T-cell (primary cell): ENCODE measurements around the gene SDK2. TPM values are rescaled to one million over a fixed set of nuclear protein-coding genes. Genes with fewer than 3 reads are reported as not detected.

Experiments used
- ATAC-seq, 4 experiments: fragments of 200-7000 bp in 3 of 4; fragments of 150-1000 bp in 1 of 4; cut with Tn5 transposase; replicated peaks in 1 of 4; 1 replicate in 3 of 4; 2 replicates in 1 of 4; pipeline ENCODE4 v1.10.0; 2021; ENCODE audit warnings: moderate library complexity in 3 of 4, mild to moderate bottlenecking in 2 of 4, moderate number of reproducible peaks in 1 of 4
- CTCF ChIA-PET, 2 donors: fragments of 300-600 bp; sonication (Branson Sonifier 250); formaldehyde crosslinking; loops; one replicate each; lab custom pipeline; 2022; ENCODE audit warnings: antibody characterized with exemption in 2 of 2; lab: Charles Lee
- POLR2A ChIA-PET, 2 donors: fragments of 300-600 bp; sonication (Branson Sonifier 250); formaldehyde crosslinking; loops; one replicate each; lab custom pipeline; 2022; ENCODE audit warnings: antibody characterized with exemption in 2 of 2; lab: Charles Lee
- DNase-seq, 35 experiments: peaks; one replicate each; pipeline versions ENCODE4 v3.0.0 to v3.0.0-alpha.2; 2013 to 2023
- H3K27ac ChIP-seq: one replicate; pipeline ENCODE4 v1.5.1; 2013; ENCODE audit warnings: low read length
- H3K27me3 ChIP-seq, 2 experiments: replicated peaks in 1 of 2; 1 replicate in 1 of 2; 2 replicates in 1 of 2; pipeline versions ENCODE4 v1.6.1 to v1.7.0; 2013; ENCODE audit warnings: low read length in 1 of 2, mixed read lengths in 1 of 2; ENCODE audit not compliant: control insufficient read depth in 2 of 2, insufficient read depth in 2 of 2; ENCODE audit errors: extremely low read depth in 1 of 2
- H3K36me3 ChIP-seq, 2 donors: 1 replicate in 1 of 2; 2 replicates in 1 of 2; pipeline versions ENCODE4 v1.6.1 to v1.7.0; 2013; ENCODE audit warnings: low read length in 1 of 2; ENCODE audit not compliant: control insufficient read depth in 2 of 2, insufficient read depth in 1 of 2; ENCODE audit errors: extremely low read depth in 1 of 2
- H3K4me1 ChIP-seq, 2 experiments: 1 replicate in 1 of 2; 2 replicates in 1 of 2; pipeline versions ENCODE4 v1.6.1 to v1.7.0; 2013; ENCODE audit warnings: low read length in 2 of 2, mixed read lengths in 1 of 2; ENCODE audit not compliant: insufficient read depth in 2 of 2, control insufficient read depth in 1 of 2; ENCODE audit errors: extremely low read depth in 1 of 2
- H3K4me3 ChIP-seq, 2 donors: 1 replicate in 1 of 2; 2 replicates in 1 of 2; pipeline versions ENCODE4 v1.5.1 to v1.7.0; 2013; ENCODE audit warnings: mild to moderate bottlenecking in 2 of 2, low read length in 1 of 2, moderate library complexity in 1 of 2; ENCODE audit not compliant: control insufficient read depth in 1 of 2; ENCODE audit errors: extremely low read depth in 1 of 2
- H3K9me3 ChIP-seq: 2 replicates; pipeline ENCODE4 v1.7.0; 2013
- H3K27ac Mint-ChIP-seq, 2 donors: one replicate each; pipeline ENCODE4 v1.8.0; 2020 to 2021; ENCODE audit warnings: mild to moderate bottlenecking in 2 of 2, mixed read lengths in 2 of 2
- H3K27me3 Mint-ChIP-seq, 2 donors: one replicate each; pipeline ENCODE4 v1.8.0; 2021 to 2022; ENCODE audit warnings: mixed read lengths in 2 of 2
- H3K36me3 Mint-ChIP-seq: one replicate; pipeline ENCODE4 v1.8.0; 2021; ENCODE audit warnings: mixed read lengths
- H3K4me1 Mint-ChIP-seq, 3 donors: one replicate each; pipeline ENCODE4 v1.8.0; 2020 to 2022; ENCODE audit warnings: mixed read lengths in 3 of 3, mild to moderate bottlenecking in 1 of 3
- H3K4me3 Mint-ChIP-seq, 3 donors: one replicate each; pipeline ENCODE4 v1.8.0; 2020 to 2022; ENCODE audit warnings: mild to moderate bottlenecking in 3 of 3, mixed read lengths in 3 of 3, moderate library complexity in 3 of 3
- H3K9me3 Mint-ChIP-seq, 3 donors: one replicate each; pipeline ENCODE4 v1.8.0; 2020 to 2022; ENCODE audit warnings: mixed read lengths in 3 of 3
- WGBS: methylation state at CpG from one replicate; pipeline ENCODE4 v1.1.5; 2013; ENCODE audit warnings: missing lambda C conversion rate; ENCODE audit not compliant: insufficient coverage; 5-methylcytosine and 5-hydroxymethylcytosine counted together
- total RNA-seq, 35 experiments: library from RNA in 6 of 35; stranded (reverse) in 6 of 35; fragments of 120-200 nt in 1 of 35; gene quantifications; one replicate each; pipeline versions ENCODE4 v1.2.1 to v1.2.4 and lab custom pipeline; 2013 to 2026

SDK2 gene
- total RNA-seq, 5 donors from 2014 or later (not counting 1 experiment from before 2014, with no cell fraction given) = 2.9 to 8.3 (median 4.8) TPM

- DNase-seq (no peak), ATAC-seq (no peak)
- Histone ChIP-seq H3K27ac (no peak overlapping the region), H3K4me1 (peaks cover 0 to 5% of the 10 kb centered on the region in 2 experiments), H3K4me3 (no peak overlapping the region), H3K36me3 (no peaks in the 10 kb centered on the region), H3K9me3 (no peaks in the 10 kb centered on the region), H3K27me3 (peaks cover 0 to 25% of the 10 kb centered on the region in 2 experiments)
- H3K27ac Mint-ChIP-seq = no peak overlapping the region
- H3K9me3 Mint-ChIP-seq = no peaks in the 10 kb centered on the region
- CTCF ChIA-PET = no interaction called here
- POLR2A ChIA-PET = no interaction called here
- H3K36me3 Mint-ChIP-seq = peaks cover 5% of the 10 kb centered on the region
- H3K4me3 Mint-ChIP-seq = no peak overlapping the region
- H3K4me1 Mint-ChIP-seq = peaks cover 0 to 6% (median 0%) of the 10 kb centered on the region in 3 donors
- 60% methylated on average over 4 of the region's 5 CpGs for WGBS
- no peaks in the 10 kb centered on the region for H3K27me3 Mint-ChIP-seq
Measured at GRCh38 chr17:73468221-73468620, 176.0 kb downstream of the SDK2 start.

DNA sequence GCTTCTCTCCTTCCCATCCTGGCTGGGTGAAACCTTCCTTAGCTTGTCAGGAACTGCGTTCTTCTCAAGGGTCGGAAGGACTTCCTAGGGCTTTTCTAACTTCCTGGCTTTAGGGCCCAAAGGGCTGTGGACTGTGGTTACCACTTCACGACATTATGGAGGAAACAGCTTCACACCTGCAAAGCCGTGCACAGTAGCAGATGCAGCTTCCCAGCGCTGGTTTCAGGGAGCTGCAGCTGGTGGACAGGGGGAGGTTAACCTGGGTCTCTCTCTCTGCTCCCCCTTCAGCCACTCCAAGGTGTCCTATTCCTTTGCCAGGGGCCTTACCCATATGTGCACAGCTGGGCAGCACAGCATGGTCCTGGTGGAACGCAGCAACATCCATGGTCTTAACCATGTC, 176.6 kb downstream of the SDK2 start:
- Mint-ChIP-seq H3K36me3 (peaks cover 5% of the 10 kb centered on the region), H3K27me3 (no peaks in the 10 kb centered on the region), H3K4me3 (no peak overlapping the region), H3K9me3 (no peaks in the 10 kb centered on the region), H3K27ac (no peak overlapping the region), H3K4me1 (peaks cover 0 to 6% (median 0%) of the 10 kb centered on the region in 3 donors)
- ChIA-PET POLR2A (no interaction called here), CTCF (no interaction called here)
- Histone ChIP-seq H3K4me1 (peaks cover 0 to 5% of the 10 kb centered on the region in 2 experiments), H3K9me3 (no peaks in the 10 kb centered on the region), H3K27me3 (peaks cover 0 to 24% of the 10 kb centered on the region in 2 experiments), H3K4me3 (no peak overlapping the region), H3K36me3 (no peaks in the 10 kb centered on the region), H3K27ac (no peak overlapping the region)
- ATAC-seq (no peak), DNase-seq (no peak)
- WGBS = 45% methylated on average over 5 of the region's 6 CpGs

DNA sequence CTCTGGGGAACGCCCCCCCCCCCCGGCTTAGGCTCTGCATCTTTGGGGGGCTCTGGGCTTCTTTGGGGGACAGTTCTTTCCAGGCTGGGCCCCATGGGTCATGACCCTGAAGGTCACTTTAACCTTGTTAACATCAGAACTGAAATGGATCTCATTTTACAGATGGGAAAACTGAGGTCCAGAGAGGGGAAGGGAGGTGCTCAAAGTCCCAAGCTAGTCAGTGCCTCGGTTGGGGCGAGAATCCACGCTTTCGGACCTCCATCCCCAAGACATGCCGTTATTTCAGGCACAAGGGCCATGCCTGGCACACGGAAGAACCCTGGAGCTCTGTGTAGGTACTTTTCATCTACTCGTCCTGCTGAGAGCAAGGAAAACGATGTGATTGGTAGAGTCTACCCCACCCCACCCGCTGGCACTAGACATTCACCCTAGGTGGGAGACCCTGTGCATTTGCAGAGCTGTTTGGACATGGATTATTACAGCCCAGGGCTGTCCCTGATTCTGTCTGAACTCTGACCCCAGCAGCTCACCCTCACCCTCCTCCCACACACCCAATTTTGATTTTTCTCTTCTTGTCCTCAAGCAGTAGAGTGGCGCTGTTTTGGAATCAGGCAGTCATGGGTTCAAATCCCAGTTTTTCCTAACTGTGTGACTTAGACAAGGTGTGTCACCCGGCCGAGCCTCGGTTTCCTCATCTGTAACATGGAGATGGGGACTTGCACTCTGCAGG, 177.4 kb downstream of the SDK2 start:
- no peak overlapping the region for H3K4me3 Mint-ChIP-seq
- H3K4me1 Mint-ChIP-seq = peaks cover 0 to 6% (median 0%) of the 10 kb centered on the region in 3 donors
- H3K36me3 ChIP-seq = no peaks in the 10 kb centered on the region
- ATAC-seq (no peak), DNase-seq (no peak)
- H3K27me3 ChIP-seq = peaks cover 0 to 24% of the 10 kb centered on the region in 2 experiments
- no peaks in the 10 kb centered on the region for H3K27me3 Mint-ChIP-seq
- no peaks in the 10 kb centered on the region for H3K9me3 Mint-ChIP-seq
- ChIA-PET POLR2A (no interaction called here), CTCF (no interaction called here)
- H3K27ac Mint-ChIP-seq = no peak overlapping the region
- no peaks in the 10 kb centered on the region for H3K9me3 ChIP-seq
- H3K4me3 ChIP-seq = no peak overlapping the region
- peaks cover 0 to 5% of the 10 kb centered on the region in 2 experiments for H3K4me1 ChIP-seq
- 84% methylated on average over 13 of the region's 15 CpGs for WGBS
- peaks cover 5% of the 10 kb centered on the region for H3K36me3 Mint-ChIP-seq
- H3K27ac ChIP-seq = no peak overlapping the region

- WGBS = 45% methylated on average over 2 of the region's 2 CpGs
- no peak overlapping the region for H3K4me3 Mint-ChIP-seq
- peaks cover 5% of the 10 kb centered on the region for H3K36me3 Mint-ChIP-seq
- H3K4me1 Mint-ChIP-seq = peaks cover 0 to 6% (median 0%) of the 10 kb centered on the region in 3 donors
- Histone ChIP-seq H3K27me3 (peaks cover 0 to 24% of the 10 kb centered on the region in 2 experiments), H3K9me3 (no peaks in the 10 kb centered on the region), H3K4me3 (no peak overlapping the region), H3K27ac (no peak overlapping the region), H3K36me3 (no peaks in the 10 kb centered on the region), H3K4me1 (peaks cover 0 to 5% of the 10 kb centered on the region in 2 experiments)
- no peaks in the 10 kb centered on the region for H3K9me3 Mint-ChIP-seq
- ATAC-seq = no peak
- no peak for DNase-seq
- no peak overlapping the region for H3K27ac Mint-ChIP-seq
- ChIA-PET CTCF (no interaction called here), POLR2A (no interaction called here)
- no peaks in the 10 kb centered on the region for H3K27me3 Mint-ChIP-seq
Measured at GRCh38 chr17:73465953-73466230, 178.4 kb downstream of the SDK2 start.

- H3K36me3 Mint-ChIP-seq = peaks cover 5% of the 10 kb centered on the region
- Histone ChIP-seq H3K27ac (no peak overlapping the region), H3K36me3 (no peaks in the 10 kb centered on the region), H3K27me3 (peaks cover 0 to 24% of the 10 kb centered on the region in 2 experiments), H3K4me1 (peaks cover 0 to 5% of the 10 kb centered on the region in 2 experiments), H3K9me3 (no peaks in the 10 kb centered on the region), H3K4me3 (no peak overlapping the region)
- 100% methylated on average over 1 of the region's 9 CpGs for WGBS
- no peak overlapping the region for H3K4me3 Mint-ChIP-seq
- ChIA-PET POLR2A (no interaction called here), CTCF (no interaction called here)
- H3K4me1 Mint-ChIP-seq = peaks cover 0 to 6% (median 0%) of the 10 kb centered on the region in 3 donors
- no peak overlapping the region for H3K27ac Mint-ChIP-seq
- ATAC-seq (no peak), DNase-seq (no peak)
- no peaks in the 10 kb centered on the region for H3K27me3 Mint-ChIP-seq
- no peaks in the 10 kb centered on the region for H3K9me3 Mint-ChIP-seq
Measured at GRCh38 chr17:73465130-73465952, 178.9 kb downstream of the SDK2 start.

DNA sequence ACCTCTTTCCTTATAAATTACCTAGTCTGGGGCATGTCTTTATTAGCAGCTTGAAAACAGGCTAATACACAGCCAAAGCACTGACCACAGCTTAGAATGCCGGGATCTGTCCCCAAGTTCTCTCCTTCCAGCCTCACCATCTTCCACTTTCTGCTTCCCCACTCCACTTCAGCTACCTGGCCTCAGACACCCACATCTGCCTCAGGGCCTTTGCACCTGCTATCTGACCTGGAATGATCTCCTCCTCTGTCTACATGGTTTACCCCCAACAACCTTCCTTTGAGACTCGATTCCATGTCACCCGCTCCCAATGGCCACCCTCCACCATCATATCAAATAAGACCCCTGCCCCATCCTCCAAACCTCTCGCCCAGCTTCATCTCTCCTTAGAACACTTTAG, 179.8 kb downstream of the SDK2 start:
- Mint-ChIP-seq H3K36me3 (peaks cover 8% of the 10 kb centered on the region), H3K9me3 (peaks cover 0 to 4% (median 3%) of the 10 kb centered on the region in 3 donors), H3K27ac (no peak overlapping the region), H3K4me1 (peaks cover 0 to 6% (median 0%) of the 10 kb centered on the region in 3 donors), H3K4me3 (no peak overlapping the region), H3K27me3 (no peaks in the 10 kb centered on the region)
- H3K4me1 ChIP-seq = peaks cover 0 to 5% of the 10 kb centered on the region in 2 experiments
- no peak for DNase-seq
- H3K4me3 ChIP-seq = no peak overlapping the region
- WGBS = 91% methylated on average over 4 of the region's 4 CpGs
- ATAC-seq = no peak
- H3K36me3 ChIP-seq = no peaks in the 10 kb centered on the region
- H3K27ac ChIP-seq = no peak overlapping the region
- no peaks in the 10 kb centered on the region for H3K9me3 ChIP-seq
- CTCF ChIA-PET = no interaction called here
- POLR2A ChIA-PET = no interaction called here
- peaks cover 0 to 24% of the 10 kb centered on the region in 2 experiments for H3K27me3 ChIP-seq
